MCF 10A (cell line): ENCODE measurements around the gene GFAP. TPM values are rescaled to one million over a fixed set of nuclear protein-coding genes. Genes with fewer than 3 reads are reported as not detected.
"Not testable (repeated sequence)": the region's sequence is repeated elsewhere in the genome, so short reads cannot be mapped to it uniquely, and the experiment has no call there.

ENCODE experiments used
- BruUV-seq: library from RNA; stranded (reverse); fragments of 400-500 nt; replicated peaks from 2 replicates; lab custom pipeline; 2021; lab: Mats Ljungman, UMichigan
- CTCF ChIA-PET: fragments of 300-600 bp; sonication (Branson Sonifier 250); formaldehyde crosslinking; extraction: SDS; loops from one replicate; lab custom pipeline; 2021; ENCODE audit warnings: antibody characterized with exemption, inconsistent platforms; lab: Yijun Ruan, JAX
- POLR2A ChIA-PET: fragments of 300-600, 350-650 bp; sonication (Branson Sonifier 250); formaldehyde crosslinking; extraction: SDS; loops from one replicate; lab custom pipeline; 2020; ENCODE audit warnings: antibody characterized with exemption, inconsistent platforms; lab: Yijun Ruan, JAX
- DNase-seq: peaks from one replicate; pipeline ENCODE4 v3.0.0-alpha.2; 2018; ENCODE audit not compliant: unreplicated experiment
- H3K27ac Mint-ChIP-seq: one replicate; pipeline ENCODE4 v1.8.0; 2022; ENCODE audit warnings: mild to moderate bottlenecking, low read depth, mixed read lengths; ENCODE audit not compliant: unreplicated experiment
- H3K27me3 Mint-ChIP-seq: one replicate; pipeline ENCODE4 v1.8.0; 2022; ENCODE audit warnings: mixed read lengths; ENCODE audit not compliant: insufficient read depth, unreplicated experiment
- H3K36me3 Mint-ChIP-seq: one replicate; pipeline ENCODE4 v1.8.0; 2022; ENCODE audit warnings: mild to moderate bottlenecking, moderate library complexity, mixed read lengths; ENCODE audit not compliant: insufficient read depth, unreplicated experiment
- H3K4me1 Mint-ChIP-seq: one replicate; pipeline ENCODE4 v1.8.0; 2022; ENCODE audit warnings: mixed read lengths; ENCODE audit not compliant: insufficient read depth, unreplicated experiment
- H3K4me3 Mint-ChIP-seq: one replicate; pipeline ENCODE4 v1.8.0; 2022; ENCODE audit warnings: mild to moderate bottlenecking, moderate library complexity, mixed read lengths; ENCODE audit not compliant: unreplicated experiment
- H3K9me3 Mint-ChIP-seq: one replicate; pipeline ENCODE4 v1.8.0; 2022; ENCODE audit warnings: mixed read lengths; ENCODE audit not compliant: unreplicated experiment
- intact Hi-C: fragments of 100-400 bp; cut with micrococcal nuclease; formaldehyde crosslinking; loops from 2 replicates; pipeline ENCODE4 v1.14.1; 2022
- total RNA-seq: library from RNA; stranded (reverse); gene quantifications from 2 replicates; pipeline ENCODE4 v1.2.3, GENCODE V29; 2022
- TF ChIP-seq, protein P1 (sequence below): fragments of 200-600 bp; IDR thresholded peaks from one replicate; pipeline ENCODE4 v1.8.0; 2022; ENCODE audit warnings: antibody characterized with exemption, mild to moderate bottlenecking; ENCODE audit not compliant: unreplicated experiment

GFAP gene
- total RNA-seq, 1 experiment from 2014 or later, result not detected

DNA sequence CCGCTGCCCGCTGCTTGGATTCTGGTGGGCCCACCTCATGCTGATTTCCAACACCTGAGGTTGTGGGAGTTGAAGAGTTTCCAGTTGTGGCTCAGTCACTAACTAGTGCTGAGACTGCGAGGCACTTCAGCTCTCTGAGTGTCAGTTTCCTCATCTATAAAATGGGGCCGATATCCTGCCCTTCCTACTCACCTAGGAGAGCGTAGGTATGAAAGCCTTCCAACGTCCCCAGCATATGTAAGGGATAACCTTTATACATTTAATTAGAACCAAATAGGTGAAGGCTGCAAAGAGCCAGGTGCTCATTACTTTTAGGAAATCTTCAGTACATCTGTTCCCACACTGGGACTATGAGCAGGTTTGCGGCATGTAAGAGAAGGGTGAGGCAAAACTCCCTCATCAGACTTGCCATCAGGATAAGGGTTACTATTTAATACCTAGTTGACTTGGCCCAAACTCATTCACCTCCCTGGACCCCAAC, 33.1 kb upstream of the GFAP start:
- DNase-seq, result no peak
- Mint-ChIP-seq H3K27ac (peak overlapping the region; percentile 75), H3K27me3 (no peaks in the 10 kb centered on the region), H3K4me3 (peak overlapping the region; percentile 81), H3K4me1 (no peaks in the 10 kb centered on the region), H3K36me3 (no peaks in the 10 kb centered on the region), H3K9me3 (no peaks in the 10 kb centered on the region)
- ChIA-PET POLR2A (no interaction called here), CTCF (no interaction called here)
- TF ChIP-seq, protein P1, sequence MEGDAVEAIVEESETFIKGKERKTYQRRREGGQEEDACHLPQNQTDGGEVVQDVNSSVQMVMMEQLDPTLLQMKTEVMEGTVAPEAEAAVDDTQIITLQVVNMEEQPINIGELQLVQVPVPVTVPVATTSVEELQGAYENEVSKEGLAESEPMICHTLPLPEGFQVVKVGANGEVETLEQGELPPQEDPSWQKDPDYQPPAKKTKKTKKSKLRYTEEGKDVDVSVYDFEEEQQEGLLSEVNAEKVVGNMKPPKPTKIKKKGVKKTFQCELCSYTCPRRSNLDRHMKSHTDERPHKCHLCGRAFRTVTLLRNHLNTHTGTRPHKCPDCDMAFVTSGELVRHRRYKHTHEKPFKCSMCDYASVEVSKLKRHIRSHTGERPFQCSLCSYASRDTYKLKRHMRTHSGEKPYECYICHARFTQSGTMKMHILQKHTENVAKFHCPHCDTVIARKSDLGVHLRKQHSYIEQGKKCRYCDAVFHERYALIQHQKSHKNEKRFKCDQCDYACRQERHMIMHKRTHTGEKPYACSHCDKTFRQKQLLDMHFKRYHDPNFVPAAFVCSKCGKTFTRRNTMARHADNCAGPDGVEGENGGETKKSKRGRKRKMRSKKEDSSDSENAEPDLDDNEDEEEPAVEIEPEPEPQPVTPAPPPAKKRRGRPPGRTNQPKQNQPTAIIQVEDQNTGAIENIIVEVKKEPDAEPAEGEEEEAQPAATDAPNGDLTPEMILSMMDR, result no peak
- intact Hi-C loops, result no loop called here
- BruUV-seq, result no TSS peak

DNA sequence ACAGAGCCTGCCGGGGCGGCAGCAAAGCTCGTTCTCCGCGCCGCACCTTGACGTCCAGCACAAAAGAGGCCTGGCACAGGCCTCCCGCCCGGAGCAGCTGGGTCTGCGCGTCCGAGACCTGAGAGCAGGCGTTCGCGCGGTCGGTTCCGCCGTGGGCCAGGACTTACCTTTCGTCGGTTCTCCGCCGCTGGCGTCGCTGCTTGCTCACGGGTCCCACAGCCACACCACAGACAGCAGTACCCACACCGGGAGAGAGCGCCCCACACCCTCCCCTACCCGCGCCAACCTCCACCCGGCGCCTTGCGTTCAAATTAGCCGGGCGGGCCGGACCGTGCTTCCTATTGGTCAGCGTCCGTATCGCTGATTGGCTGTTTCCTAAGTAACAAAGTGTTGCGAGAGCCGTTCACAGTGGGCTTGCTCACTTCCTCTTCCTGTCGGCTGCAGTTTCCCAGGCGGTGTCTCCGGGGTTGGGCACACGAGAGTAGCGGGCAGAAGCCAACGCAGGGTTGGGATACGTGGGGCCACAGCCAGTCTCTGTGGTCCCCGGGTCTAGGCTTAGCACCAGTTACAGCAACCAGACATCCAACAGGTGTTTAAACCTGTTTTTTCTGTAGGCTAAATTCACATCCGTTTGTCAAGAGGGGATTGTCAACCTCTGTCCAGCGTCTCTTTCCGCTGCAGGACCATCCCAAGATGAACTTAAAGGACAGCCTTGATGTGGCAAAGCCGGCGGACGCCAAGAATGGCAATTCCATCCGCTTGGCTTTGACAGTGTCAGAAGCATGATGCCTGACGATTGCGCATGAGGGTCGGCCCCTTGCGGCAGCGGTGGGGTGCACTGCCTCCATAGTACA, 32.4 kb upstream of the GFAP start, which contains the start of gene KIF18B:
KIF18B (minus strand) TSS at position 313 of the 854 bp plus-strand sequence. CDS start 11,429 bp downstream, outside the sequence.
- intact Hi-C loops, result no loop called here
- POLR2A ChIA-PET, result interaction anchor here (0.8 to 1.5 kb wide), 4 partner anchors 23 to 48 kb away, joined by 3 to 6 read pairs (median 4); partner anchors contain the start of gene EFTUD2

DNA sequence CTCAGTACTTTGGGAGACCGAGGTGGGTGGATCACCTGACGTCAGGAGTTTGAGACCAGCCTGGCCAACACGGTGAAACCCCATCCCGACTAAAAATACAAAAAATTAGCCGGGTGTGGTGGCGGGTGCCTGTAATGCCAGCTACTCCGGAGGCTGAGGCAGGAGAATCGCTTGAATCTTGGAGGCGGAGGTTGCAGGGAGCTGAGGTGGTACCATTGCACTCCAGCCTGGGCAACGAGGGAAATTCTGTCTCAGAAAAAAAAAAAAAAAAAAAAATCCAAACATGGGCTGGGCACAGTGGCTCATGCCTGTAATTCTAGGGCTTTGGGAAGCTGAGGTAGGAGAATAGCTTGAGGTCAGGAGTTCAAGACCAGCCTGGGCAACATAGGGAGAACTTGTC, 30.4 kb upstream of the GFAP start:
- H3K27ac Mint-ChIP-seq, H3K4me3 Mint-ChIP-seq, H3K36me3 Mint-ChIP-seq, H3K27me3 Mint-ChIP-seq, intact Hi-C loops, DNase-seq, BruUV-seq, H3K9me3 Mint-ChIP-seq: not testable (repeated sequence)
- CTCF ChIA-PET, result interaction anchor here (1.0 kb wide), 1 partner anchor 274 kb away, joined by 3 read pairs; no protein-coding TSS in a partner anchor
- POLR2A ChIA-PET, result interaction anchor here (0.7 to 1.2 kb wide), 3 partner anchors 17 to 26 kb away, joined by 3 read pairs; partner anchors contain the start of gene C1QL1
- peaks cover 12% of the 10 kb centered on the region for H3K4me1 Mint-ChIP-seq

More for the DNA sequence above, 32.4 kb upstream of the GFAP start, which contains the start of gene KIF18B:
- TF ChIP-seq, protein P1, result no peak
- Mint-ChIP-seq H3K36me3 (no peaks in the 10 kb centered on the region), H3K9me3 (no peaks in the 10 kb centered on the region), H3K4me3 (peak within 1 kb of the TSS; percentile 81), H3K27me3 (no peaks in the 10 kb centered on the region), H3K4me1 (no peaks in the 10 kb centered on the region), H3K27ac (peak within 1 kb of the TSS; percentile 75)
- CTCF ChIA-PET, result interaction anchor here (0.6 kb wide), 1 partner anchor 378 kb away, joined by 3 read pairs; no protein-coding TSS in a partner anchor
- DNase-seq, result peak; percentile 97
- TSS peak; percentile 98 for BruUV-seq

DNA sequence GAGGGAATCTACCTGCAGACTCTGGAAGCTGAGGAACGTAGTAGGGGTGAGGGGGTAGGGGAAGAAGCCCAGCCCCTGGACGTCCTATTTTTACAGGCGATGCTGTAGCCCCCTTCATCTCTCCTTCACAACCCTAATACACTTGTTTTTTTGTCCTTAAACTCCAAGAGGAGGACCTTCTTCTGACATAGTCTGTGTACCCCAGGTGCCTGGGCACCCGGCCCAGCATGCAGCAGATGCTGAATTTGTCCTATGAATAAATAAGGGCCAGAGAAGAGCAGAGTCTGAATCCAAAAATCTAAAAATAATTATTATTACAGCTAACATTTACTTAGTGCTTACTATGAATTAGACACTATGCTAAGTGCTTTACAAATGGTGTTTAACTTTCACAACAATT, 27.2 kb upstream of the GFAP start:
- Mint-ChIP-seq H3K9me3 (no peaks in the 10 kb centered on the region), H3K4me3 (no peak overlapping the region), H3K27ac (peak overlapping the region; percentile 77), H3K36me3 (no peaks in the 10 kb centered on the region), H3K27me3 (no peaks in the 10 kb centered on the region), H3K4me1 (peaks cover 19% of the 10 kb centered on the region)
- CTCF ChIA-PET, result interaction anchor here (0.6 to 1.1 kb wide), 2 partner anchors 60 to 77 kb away, joined by 3 read pairs; no protein-coding TSS in a partner anchor
- no peak for DNase-seq
- TF ChIP-seq, protein P1, result no peak
- POLR2A ChIA-PET, result interaction anchor here (1.1 kb wide), 2 partner anchors 77 to 230 kb away, joined by 3 read pairs; no protein-coding TSS in a partner anchor
- intact Hi-C loops, result no loop called here
- no TSS peak for BruUV-seq
